ENCODE results near the gene ITGBL1. TPM values are rescaled to one million over a fixed set of nuclear protein-coding genes. Genes with fewer than 3 reads are reported as not detected.

ITGBL1 gene
- total and polyA plus RNA-seq, 2 of the 13 experiments (the other 11 are each of a cell fraction or from before 2014, with no cell fraction given), result 0.02 TPM; not detected in 1

DNA sequence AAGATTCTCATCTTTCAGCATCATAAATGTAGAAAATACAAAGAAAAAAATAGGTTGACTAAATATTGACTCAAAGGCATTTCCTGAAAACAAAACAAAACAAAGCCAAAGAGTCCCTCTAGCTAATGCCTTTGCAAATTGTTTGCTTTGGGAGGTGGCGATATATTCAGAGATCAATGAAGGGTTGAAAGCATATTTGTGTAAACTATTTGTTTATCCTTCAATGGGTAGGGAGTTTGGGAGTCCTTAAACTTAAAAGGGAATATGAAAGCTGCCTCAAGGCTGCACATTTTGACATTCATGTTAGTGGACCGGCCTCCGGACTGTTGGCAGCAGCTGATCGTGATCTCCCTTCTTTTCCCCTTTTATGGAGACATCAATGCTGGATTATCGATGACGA is 257.5 kb downstream of the ITGBL1 start (continued):
- TF ChIP-seq, protein P1, sequence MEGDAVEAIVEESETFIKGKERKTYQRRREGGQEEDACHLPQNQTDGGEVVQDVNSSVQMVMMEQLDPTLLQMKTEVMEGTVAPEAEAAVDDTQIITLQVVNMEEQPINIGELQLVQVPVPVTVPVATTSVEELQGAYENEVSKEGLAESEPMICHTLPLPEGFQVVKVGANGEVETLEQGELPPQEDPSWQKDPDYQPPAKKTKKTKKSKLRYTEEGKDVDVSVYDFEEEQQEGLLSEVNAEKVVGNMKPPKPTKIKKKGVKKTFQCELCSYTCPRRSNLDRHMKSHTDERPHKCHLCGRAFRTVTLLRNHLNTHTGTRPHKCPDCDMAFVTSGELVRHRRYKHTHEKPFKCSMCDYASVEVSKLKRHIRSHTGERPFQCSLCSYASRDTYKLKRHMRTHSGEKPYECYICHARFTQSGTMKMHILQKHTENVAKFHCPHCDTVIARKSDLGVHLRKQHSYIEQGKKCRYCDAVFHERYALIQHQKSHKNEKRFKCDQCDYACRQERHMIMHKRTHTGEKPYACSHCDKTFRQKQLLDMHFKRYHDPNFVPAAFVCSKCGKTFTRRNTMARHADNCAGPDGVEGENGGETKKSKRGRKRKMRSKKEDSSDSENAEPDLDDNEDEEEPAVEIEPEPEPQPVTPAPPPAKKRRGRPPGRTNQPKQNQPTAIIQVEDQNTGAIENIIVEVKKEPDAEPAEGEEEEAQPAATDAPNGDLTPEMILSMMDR (CRISPR knock-in tag; IDR thresholded peaks at IDR 0.05), result no peak
- no peak for TF ChIP-seq PRPF4 (IDR thresholded peaks at IDR 0.05; ENCODE audit: low read depth, low read length, poor library complexity, severe bottlenecking)
- TF ChIP-seq, protein P2, sequence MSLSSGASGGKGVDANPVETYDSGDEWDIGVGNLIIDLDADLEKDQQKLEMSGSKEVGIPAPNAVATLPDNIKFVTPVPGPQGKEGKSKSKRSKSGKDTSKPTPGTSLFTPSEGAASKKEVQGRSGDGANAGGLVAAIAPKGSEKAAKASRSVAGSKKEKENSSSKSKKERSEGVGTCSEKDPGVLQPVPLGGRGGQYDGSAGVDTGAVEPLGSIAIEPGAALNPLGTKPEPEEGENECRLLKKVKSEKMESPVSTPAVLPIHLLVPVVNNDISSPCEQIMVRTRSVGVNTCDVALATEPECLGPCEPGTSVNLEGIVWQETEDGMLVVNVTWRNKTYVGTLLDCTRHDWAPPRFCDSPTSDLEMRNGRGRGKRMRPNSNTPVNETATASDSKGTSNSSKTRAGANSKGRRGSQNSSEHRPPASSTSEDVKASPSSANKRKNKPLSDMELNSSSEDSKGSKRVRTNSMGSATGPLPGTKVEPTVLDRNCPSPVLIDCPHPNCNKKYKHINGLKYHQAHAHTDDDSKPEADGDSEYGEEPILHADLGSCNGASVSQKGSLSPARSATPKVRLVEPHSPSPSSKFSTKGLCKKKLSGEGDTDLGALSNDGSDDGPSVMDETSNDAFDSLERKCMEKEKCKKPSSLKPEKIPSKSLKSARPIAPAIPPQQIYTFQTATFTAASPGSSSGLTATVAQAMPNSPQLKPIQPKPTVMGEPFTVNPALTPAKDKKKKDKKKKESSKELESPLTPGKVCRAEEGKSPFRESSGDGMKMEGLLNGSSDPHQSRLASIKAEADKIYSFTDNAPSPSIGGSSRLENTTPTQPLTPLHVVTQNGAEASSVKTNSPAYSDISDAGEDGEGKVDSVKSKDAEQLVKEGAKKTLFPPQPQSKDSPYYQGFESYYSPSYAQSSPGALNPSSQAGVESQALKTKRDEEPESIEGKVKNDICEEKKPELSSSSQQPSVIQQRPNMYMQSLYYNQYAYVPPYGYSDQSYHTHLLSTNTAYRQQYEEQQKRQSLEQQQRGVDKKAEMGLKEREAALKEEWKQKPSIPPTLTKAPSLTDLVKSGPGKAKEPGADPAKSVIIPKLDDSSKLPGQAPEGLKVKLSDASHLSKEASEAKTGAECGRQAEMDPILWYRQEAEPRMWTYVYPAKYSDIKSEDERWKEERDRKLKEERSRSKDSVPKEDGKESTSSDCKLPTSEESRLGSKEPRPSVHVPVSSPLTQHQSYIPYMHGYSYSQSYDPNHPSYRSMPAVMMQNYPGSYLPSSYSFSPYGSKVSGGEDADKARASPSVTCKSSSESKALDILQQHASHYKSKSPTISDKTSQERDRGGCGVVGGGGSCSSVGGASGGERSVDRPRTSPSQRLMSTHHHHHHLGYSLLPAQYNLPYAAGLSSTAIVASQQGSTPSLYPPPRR (CRISPR knock-in tag; IDR thresholded peaks at IDR 0.05; ENCODE audit: borderline replicate concordance), result peak; percentile 63; the same call in 1 of the 2 replicates
- TF ChIP-seq ZNF251 (CRISPR knock-in tag; IDR thresholded peaks at IDR 0.05), result no peak
- TF ChIP-seq, protein P3, sequence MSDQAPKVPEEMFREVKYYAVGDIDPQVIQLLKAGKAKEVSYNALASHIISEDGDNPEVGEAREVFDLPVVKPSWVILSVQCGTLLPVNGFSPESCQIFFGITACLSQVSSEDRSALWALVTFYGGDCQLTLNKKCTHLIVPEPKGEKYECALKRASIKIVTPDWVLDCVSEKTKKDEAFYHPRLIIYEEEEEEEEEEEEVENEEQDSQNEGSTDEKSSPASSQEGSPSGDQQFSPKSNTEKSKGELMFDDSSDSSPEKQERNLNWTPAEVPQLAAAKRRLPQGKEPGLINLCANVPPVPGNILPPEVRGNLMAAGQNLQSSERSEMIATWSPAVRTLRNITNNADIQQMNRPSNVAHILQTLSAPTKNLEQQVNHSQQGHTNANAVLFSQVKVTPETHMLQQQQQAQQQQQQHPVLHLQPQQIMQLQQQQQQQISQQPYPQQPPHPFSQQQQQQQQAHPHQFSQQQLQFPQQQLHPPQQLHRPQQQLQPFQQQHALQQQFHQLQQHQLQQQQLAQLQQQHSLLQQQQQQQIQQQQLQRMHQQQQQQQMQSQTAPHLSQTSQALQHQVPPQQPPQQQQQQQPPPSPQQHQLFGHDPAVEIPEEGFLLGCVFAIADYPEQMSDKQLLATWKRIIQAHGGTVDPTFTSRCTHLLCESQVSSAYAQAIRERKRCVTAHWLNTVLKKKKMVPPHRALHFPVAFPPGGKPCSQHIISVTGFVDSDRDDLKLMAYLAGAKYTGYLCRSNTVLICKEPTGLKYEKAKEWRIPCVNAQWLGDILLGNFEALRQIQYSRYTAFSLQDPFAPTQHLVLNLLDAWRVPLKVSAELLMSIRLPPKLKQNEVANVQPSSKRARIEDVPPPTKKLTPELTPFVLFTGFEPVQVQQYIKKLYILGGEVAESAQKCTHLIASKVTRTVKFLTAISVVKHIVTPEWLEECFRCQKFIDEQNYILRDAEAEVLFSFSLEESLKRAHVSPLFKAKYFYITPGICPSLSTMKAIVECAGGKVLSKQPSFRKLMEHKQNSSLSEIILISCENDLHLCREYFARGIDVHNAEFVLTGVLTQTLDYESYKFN (CRISPR knock-in tag; conservative IDR thresholded peaks at IDR 0.05), result peak; percentile 64
- TF ChIP-seq, protein P4, sequence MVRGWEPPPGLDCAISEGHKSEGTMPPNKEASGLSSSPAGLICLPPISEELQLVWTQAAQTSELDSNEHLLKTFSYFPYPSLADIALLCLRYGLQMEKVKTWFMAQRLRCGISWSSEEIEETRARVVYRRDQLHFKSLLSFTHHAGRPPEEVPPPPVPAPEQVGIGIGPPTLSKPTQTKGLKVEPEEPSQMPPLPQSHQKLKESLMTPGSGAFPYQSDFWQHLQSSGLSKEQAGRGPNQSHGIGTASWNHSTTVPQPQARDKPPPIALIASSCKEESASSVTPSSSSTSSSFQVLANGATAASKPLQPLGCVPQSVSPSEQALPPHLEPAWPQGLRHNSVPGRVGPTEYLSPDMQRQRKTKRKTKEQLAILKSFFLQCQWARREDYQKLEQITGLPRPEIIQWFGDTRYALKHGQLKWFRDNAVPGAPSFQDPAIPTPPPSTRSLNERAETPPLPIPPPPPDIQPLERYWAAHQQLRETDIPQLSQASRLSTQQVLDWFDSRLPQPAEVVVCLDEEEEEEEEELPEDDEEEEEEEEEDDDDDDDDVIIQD (CRISPR knock-in tag; IDR thresholded peaks at IDR 0.05; ENCODE audit: low read depth), result no peak
- TF ChIP-seq NR2F6 (IDR thresholded peaks at IDR 0.05), result peak; percentile 41; the same call in 1 of the 2 replicates
- no peak for TF ChIP-seq NR2F6 (CRISPR knock-in tag; IDR thresholded peaks at IDR 0.05)
- TF ChIP-seq, protein P5, sequence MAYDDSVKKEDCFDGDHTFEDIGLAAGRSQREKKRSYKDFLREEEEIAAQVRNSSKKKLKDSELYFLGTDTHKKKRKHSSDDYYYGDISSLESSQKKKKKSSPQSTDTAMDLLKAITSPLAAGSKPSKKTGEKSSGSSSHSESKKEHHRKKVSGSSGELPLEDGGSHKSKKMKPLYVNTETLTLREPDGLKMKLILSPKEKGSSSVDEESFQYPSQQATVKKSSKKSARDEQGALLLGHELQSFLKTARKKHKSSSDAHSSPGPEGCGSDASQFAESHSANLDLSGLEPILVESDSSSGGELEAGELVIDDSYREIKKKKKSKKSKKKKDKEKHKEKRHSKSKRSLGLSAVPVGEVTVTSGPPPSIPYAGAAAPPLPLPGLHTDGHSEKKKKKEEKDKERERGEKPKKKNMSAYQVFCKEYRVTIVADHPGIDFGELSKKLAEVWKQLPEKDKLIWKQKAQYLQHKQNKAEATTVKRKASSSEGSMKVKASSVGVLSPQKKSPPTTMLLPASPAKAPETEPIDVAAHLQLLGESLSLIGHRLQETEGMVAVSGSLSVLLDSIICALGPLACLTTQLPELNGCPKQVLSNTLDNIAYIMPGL (CRISPR knock-in tag; IDR thresholded peaks at IDR 0.05; ENCODE audit: borderline replicate concordance in 1 of 2, low read depth in 1 of 2), result no peak
- no peak for TF ChIP-seq PLRG1 (conservative IDR thresholded peaks at IDR 0.05)
- no peak for TF ChIP-seq ZNF577 (CRISPR knock-in tag; IDR thresholded peaks at IDR 0.05; ENCODE audit: borderline replicate concordance, low read depth)
- TF ChIP-seq, protein P6, sequence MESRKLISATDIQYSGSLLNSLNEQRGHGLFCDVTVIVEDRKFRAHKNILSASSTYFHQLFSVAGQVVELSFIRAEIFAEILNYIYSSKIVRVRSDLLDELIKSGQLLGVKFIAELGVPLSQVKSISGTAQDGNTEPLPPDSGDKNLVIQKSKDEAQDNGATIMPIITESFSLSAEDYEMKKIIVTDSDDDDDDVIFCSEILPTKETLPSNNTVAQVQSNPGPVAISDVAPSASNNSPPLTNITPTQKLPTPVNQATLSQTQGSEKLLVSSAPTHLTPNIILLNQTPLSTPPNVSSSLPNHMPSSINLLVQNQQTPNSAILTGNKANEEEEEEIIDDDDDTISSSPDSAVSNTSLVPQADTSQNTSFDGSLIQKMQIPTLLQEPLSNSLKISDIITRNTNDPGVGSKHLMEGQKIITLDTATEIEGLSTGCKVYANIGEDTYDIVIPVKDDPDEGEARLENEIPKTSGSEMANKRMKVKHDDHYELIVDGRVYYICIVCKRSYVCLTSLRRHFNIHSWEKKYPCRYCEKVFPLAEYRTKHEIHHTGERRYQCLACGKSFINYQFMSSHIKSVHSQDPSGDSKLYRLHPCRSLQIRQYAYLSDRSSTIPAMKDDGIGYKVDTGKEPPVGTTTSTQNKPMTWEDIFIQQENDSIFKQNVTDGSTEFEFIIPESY (CRISPR knock-in tag; IDR thresholded peaks at IDR 0.05), result no peak
- no peak for TF ChIP-seq CBX1 (IDR thresholded peaks at IDR 0.05; ENCODE audit: low read depth)
- TF ChIP-seq ZNF724P (CRISPR knock-in tag; IDR thresholded peaks at IDR 0.05; ENCODE audit: borderline replicate concordance), result no peak

Data from HepG2 (cell line).